Mammary epithelial cell (primary cell): Measurements from ENCODE around the gene NCAM1.

Experiments used
- CTCF ChIP-seq, 2 donors: IDR thresholded peaks in 1 of 2; conservative IDR thresholded peaks in 1 of 2; 2 replicates each; pipeline ENCODE4 v1.5.1; 2011 to 2012; ENCODE audit warnings: inconsistent platforms in 2 of 2, low read length in 2 of 2, mild to moderate bottlenecking in 2 of 2, control low read depth in 1 of 2, low read depth in 1 of 2; ENCODE audit not compliant: insufficient read depth in 1 of 2; ENCODE audit errors: extremely low read depth in 1 of 2
- EZH2 ChIP-seq: IDR thresholded peaks from 2 replicates; pipeline ENCODE4 v1.6.1; 2012; ENCODE audit warnings: low read length, inconsistent platforms, borderline replicate concordance

- TF ChIP-seq CTCF (conservative IDR thresholded peaks at IDR 0.05 in 1 of 2, IDR thresholded peaks at IDR 0.05 in 1 of 2; ENCODE audit: extremely low read depth in 1 of 2, insufficient read depth in 1 of 2, low read depth in 1 of 2, low read length in 2 of 2), result no peak
- no peak for TF ChIP-seq EZH2
Measured at GRCh38 chr11:113119074-113119473, 157.9 kb downstream of the NCAM1 start.
